Frontal cortex (tissue), 4 donors: ENCODE measurements around the gene OR1S2. TPM values are rescaled to one million over a fixed set of nuclear protein-coding genes. Genes with fewer than 3 reads are reported as not detected.
"Not testable (repeated sequence)": the region's sequence is repeated elsewhere in the genome, so short reads cannot be mapped to it uniquely, and the experiment has no call there.

Experiments used
- DNase-seq, 2 donors: peaks; one replicate each; pipeline ENCODE4 v3.0.0; 2012; ENCODE audit warnings: low spot score in 2 of 2
- FAIRE-seq: peaks from 2 replicates; lab custom pipeline; 2012; peaks lifted over from hg19 to GRCh38; lab: Jason Lieb, UNC
- total RNA-seq: library from RNA; depleted of rRNA; stranded (reverse); fragments of >200 nt; gene quantifications from one replicate; pipeline ENCODE4 v1.2.3, GENCODE V29; 2014
- donor health status: control.
- donor health status: control.
- donor health status: control.

Gene OR1S2, protein sequence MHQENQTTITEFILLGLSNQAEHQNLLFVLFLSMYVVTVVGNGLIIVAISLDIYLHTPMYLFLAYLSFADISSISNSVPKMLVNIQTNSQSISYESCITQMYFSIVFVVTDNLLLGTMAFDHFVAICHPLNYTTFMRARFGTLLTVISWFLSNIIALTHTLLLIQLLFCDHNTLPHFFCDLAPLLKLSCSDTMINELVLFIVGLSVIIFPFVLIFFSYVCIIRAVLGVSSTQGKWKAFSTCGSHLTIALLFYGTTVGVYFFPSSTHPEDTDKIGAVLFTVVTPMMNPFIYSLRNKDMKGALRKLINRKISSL
- total RNA-seq: not detected

DNA sequence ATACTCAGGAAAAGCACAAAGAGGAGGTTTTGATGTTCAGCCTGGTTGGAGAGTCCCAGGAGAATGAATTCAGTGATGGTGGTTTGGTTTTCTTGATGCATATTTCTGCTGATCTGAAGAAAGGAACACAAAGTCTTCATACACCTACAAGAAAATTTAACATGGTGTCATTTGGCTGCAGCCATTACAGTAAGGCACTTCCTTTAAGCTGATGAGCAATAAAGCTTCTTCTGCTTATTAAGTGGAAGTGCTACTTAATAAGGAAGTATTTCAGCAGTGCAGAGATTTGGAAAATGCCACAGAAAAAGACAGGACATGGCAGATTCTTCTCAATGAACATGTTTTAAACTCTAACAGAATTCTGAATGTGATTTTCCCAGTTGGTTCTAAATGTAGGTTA, at the start of gene OR1S2:
Gene OR1S2, minus strand, starts transcription at position 101 of the 400 bp plus-strand sequence. Its CDS starts 0 bp downstream, at position 101.
- FAIRE-seq: no peak
- no peak for DNase-seq

DNA sequence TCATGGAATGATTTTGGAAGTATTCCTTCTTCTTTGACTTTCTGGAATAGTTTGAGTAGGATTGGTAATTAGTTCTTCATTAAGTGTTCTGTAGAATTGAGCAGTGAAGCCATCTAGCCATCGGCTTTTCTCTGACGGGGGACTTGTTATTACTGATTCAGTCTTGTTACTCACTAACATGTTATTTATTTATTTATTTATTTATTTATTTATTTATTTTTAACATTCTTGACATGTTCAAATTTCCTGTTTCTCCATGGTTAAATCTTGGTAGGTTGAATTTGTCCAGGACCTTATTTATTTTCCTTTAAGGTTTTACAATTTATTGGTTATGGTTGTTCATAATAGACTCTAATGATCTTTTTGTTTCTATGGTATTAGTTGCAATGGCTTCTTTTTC, 40.0 kb upstream of the OR1S2 start:
- FAIRE-seq: no peak
- DNase-seq: no peak

DNA sequence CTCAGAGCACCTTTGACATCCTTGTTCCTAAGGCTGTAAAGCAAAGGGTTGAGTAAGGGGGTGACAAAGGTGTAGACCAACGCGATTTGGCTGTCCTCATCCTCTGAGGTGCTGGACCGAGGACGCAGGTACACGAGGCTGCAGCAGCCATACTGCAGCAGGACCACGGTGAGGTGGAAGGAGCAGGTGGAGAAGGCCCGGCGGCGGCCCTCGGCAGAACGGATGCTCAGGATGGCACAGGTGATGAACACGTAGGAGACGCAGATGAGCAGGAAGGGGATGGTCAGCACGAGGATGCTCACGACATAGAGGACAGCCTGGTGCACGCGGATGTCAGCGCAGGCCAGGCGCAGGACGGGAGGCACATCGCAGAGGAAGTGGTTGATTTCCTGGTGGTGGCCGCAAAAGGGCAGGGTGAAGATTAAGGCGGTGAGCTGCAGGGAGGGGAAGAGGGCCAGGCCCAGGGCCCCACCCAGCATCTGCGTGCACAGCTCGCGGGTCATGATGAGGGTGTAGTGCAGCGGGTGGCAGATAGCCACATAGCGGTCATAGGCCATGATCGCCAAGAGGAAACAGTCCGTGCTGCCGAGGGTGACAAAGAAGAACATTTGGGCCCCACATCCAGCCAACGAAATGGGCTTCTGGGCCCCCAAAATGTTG, 24.1 kb upstream of the OR1S2 start:
- FAIRE-seq (no peak), DNase-seq (no peak)

DNA sequence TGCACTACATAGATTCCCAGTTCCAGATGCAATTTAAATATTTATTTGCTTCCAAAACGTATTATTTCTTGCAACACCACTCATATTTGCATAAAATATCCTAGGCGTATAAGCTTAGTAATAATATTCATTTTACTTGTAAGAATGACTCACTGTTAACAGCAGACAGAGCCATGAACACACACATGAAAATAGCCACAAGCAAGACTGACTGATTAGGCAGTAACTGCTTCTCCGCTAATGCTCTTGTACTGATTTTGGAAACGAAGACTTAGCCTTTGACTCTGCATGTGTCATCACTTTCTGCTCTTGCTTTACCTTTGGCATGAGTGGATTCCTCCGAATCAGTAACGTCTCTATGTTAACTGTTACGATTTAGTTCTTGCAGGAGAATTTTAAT, 18.8 kb upstream of the OR1S2 start:
- FAIRE-seq (no peak), DNase-seq (no peak)

DNA sequence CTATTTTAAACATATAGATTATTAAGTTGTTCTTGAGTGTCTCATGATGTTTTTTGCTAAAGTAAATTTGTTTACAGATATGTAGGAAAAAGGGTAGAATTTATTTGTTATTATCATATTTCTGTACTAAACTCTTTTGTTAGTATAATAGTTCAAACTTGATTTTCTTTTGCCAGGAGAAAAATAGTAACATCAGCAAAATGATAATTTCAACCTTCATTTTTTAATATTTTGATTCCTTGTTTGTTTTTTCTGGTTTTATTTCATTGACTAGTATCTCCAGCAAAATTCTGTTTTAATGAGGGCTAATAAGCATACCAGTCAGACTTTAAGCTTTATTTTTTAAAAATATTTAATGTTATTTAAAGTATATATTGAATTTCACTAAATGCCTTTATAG, 12.5 kb upstream of the OR1S2 start:
- FAIRE-seq: no peak
- DNase-seq: no peak

DNA sequence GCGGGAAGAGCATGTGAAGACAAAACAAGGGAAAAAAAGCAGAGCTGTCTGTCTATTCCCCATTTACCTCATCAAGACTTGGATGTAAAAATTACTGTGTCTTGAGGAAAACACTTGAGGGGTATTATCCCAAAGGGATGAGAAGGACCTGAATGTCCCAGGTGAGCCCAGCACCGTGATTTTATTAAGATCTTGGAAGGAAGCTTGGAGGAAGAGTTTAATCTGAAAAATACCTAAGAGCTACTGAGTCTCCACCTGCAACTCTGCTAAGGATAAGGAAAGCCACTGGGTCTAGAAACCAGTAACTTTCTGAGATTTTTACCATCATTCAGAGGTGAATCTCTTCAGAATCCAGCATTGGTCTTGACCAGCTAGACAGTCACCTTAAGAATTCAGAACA, 8.5 kb upstream of the OR1S2 start, which contains the start of gene OR1S1:
Gene OR1S1, plus strand, starts transcription at position 301 of the 400 bp plus-strand sequence.
- DNase-seq, FAIRE-seq: not testable (repeated sequence)

DNA sequence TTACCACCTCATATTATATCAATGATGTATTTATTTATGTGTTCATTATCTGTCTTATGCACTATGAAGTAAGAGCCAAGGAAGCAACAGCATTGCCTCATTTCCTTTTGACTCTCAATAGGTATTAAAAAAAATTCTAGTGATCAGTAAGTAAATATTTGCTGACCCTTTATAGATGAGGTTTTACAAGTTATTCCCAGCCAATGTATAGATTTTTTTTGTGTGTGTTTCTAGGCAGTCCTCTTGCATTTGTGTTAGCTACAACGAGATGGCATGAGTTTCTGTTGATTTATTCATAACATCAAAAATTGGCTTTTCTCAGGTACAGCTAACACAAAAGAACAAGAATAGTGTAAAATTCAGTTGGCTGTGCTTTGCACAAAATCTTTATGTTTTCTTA, 4.7 kb downstream of the OR1S2 start:
- FAIRE-seq (no peak), DNase-seq (no peak)

DNA sequence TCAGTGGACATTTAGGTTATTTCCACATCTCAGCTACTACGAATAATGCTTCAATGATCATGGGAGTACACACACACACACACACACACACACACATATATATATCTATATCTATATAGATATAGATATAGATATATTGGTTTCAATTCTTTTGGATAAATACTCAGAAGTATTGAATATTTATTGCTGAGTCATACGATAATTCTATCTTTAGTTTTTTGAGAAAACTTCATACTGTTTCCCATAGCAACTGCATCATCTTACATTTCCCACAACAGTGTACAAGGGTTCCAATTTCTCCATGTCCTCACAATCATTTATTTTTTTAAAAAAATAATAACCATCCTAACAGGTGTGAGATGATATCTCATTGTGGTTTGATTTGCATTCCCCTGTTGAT, 8.0 kb downstream of the OR1S2 start:
- FAIRE-seq: no peak
- no peak for DNase-seq

DNA sequence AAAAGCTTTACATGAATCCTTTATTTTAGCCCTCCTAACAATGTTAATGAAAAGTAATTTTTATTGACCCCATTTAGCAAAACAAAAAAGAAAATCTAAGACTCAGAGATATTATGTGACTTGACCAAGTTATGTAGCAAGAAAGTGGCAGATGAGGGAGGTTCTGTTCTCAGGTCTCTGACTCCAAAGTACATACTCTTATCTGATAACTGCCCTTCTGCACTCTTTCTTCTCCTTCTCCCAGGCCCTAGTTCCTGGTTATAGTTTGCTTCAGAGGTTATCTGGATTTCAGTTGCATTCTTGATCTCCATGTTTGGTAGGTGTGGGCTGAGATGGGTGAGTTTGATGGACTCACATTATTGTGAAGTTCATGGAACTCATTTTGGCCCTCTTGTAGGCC, 10.6 kb downstream of the OR1S2 start:
- FAIRE-seq: no peak

DNA sequence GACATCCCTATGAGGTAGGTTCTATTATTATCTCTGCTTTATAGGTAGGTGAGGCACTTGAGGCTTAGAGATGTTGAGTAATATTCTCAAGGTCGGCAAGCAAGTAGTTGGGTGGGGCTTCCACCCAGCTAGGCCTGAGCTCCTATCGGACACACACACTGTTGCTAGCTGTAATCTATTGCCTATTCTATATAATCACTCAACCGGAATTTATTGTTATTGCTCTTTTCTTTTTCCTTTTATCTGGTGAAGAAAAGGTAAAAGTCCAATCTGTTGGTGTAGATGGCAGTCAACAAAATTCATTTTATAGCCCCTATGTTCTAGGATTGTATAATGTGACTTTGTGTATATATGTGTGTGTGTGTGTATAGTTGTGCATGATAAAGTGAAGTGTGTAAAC, 11.7 kb downstream of the OR1S2 start:
- DNase-seq: no peak
- no peak for FAIRE-seq

More for the DNA sequence above, 10.6 kb downstream of the OR1S2 start:
- DNase-seq: no peak

DNA sequence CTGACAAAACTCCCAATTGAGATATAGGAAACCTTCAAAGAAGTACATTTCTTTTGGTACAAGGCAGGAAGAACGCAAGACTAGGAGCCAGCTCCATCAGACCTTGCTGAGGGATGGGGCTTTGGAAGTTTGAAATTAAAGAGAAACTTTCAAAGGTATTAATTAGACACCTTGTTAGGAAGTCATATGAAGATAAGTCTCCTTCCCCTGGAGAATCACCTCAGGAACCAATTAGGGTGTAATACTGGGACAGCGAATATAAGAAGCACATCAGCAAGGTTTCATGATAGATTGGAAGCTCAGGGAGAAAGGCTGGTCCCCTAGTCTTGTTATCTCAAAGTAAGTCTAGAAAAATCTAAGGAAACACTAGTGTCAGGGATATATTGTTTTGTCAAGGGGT, 15.2 kb downstream of the OR1S2 start, which contains the start of gene OR9Q2:
Gene OR9Q2, plus strand, starts transcription at position 301 of the 400 bp plus-strand sequence. CDS start 1,421 bp downstream, outside the sequence.
- no peak for FAIRE-seq
- DNase-seq: no peak

DNA sequence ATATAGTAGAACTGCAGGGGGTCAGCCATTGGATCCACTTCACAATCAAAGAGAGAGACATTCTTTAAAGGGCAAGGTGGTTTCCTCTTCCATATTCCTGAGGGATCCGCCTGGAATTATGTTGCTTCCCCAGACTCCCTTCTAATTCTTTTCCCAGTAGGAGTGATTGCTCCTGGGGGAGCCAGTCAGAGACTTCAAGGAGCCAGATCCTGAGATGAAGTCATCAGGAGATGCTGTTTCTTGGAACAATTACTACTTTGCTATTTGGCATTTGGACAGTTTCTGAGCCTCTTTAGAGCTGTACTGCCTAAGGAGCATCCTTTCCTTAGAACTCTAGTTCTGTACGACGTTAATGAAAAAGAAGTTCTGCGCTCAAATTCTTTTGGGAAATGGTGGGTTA, 17.0 kb downstream of the OR1S2 start:
- DNase-seq: no peak
- FAIRE-seq: no peak

DNA sequence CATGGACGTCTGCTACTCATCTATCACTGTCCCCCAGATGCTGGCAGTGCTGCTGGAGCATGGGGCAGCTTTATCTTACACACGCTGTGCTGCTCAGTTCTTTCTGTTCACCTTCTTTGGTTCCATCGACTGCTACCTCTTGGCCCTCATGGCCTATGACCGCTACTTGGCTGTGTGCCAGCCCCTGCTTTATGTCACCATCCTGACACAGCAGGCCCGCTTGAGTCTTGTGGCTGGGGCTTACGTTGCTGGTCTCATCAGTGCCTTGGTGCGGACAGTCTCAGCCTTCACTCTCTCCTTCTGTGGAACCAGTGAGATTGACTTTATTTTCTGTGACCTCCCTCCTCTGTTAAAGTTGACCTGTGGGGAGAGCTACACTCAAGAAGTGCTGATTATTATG, 24.3 kb downstream of the OR1S2 start:
- DNase-seq: no peak
- FAIRE-seq: no peak

DNA sequence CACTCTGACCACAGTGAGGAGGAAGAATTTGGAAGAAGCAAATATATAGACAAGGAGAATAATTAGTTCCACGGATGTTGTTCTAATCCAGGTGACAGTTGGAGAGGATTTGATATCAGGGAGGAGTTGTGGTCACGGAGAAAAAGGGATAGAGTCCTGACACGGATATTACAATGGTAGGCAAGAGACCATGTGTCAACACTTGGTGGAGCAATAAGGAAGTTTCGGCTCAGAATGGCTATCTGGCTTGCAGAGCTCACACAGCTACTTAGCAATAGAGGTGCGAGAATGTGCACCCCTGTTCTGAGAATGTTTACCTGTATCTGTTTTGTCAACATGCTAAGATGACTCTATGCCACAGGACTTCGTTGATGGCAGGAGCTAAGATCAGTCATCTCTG, 25.5 kb downstream of the OR1S2 start:
- FAIRE-seq (no peak), DNase-seq (no peak)

DNA sequence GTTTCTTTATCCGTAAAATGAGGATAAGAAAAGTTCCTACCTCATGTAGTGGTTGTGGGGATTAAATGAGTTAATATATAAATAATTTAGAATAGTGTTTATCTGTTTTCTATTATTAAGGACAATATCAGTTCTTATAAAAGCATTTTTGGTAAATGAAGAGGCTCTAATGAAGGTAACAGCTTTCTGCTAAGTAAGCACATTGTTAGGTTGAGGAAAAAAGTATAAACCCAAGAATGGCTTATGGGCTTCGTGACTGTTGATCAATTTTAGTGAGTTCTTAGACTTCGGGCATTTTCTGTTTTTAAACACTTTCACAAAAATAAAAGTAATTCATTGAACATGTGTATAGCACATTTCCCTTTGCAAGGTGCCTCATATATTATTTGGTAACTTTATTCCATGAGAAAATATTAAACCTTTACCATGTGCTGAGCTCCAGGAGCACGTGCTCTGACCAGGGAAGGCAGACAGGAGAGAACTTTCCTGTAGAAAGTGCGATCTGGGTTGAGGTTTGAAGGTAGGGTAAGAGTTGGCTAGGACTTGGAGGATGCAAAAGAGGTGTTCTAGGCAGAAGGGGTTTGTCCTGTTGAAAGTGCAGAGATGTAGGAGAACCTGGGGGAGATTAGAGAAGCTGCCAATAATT, 26.4 kb downstream of the OR1S2 start:
- DNase-seq (no peak), FAIRE-seq (no peak)

DNA sequence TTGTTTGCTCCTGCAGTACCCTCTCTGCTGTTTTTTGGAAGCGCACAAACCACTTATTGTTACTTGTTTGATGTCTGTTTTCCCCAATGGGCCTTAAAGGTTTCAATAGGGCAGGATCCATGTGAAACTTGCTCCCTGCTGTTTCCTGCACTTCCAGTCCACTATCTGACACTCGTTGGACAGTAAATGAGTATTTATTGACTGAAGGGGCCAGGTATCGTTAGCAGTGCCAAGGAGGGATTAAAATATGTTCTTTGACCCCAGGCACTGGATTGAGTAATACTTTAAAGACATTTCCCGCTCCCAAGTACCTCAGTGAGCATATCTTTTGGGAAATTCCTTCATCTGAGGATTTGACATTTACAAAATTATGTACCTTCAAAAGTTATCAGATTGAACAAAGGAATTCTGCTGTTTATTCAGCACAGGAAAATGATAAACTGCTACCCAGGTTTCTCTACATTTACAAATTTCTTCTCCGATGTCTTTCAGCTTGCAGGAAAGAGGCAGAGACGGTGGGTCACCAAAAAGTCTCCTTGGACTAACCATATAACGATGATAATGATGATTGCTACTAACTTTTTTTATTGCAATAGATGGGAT, 38.3 kb downstream of the OR1S2 start:
- DNase-seq (no peak), FAIRE-seq (no peak)

DNA sequence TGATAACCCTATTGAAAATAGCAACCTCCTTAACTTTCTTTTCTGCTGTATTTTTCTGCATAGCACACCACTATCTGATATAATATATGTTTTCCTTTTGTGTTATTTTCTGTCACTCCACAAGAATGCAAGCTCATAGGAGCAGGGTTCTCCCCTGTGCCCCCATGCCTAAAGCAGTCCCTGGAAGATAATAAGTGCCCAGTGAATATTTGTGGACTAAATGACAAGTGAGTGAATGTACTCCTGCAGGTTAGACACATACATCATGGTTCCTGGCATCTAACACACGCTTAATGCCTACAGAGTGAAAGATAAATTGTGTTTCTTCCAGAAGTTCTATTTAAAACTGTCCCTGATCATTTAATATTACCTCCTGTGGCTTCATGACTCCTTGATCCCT, 39.0 kb downstream of the OR1S2 start:
- DNase-seq (no peak), FAIRE-seq (no peak)

DNA sequence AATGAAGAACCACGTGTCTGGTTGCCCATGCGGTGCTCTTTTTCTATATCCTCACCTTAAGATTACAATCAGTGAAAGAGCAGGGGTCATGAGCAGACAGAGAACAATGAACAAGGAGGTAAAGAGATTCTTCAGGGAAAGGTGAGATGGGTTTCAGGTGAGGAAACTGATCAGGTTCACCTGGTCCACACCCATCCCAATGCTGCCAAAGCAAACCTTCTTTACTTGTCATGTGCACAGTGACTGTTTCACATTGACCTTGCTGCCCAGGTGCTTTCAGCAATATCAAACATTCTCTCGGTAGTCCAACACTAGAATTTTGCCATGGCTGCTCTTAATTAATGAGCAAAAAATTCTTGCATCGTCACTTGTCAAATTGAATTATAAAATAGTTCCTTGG, 39.6 kb downstream of the OR1S2 start:
- FAIRE-seq (no peak), DNase-seq (no peak)
